ENCODE results near the gene ABCB1.

- TF ChIP-seq POLR2A (IDR thresholded peaks at IDR 0.05), result no peak
- TF ChIP-seq CTCF (IDR thresholded peaks at IDR 0.05), result no peak
Measured at GRCh38 chr7:87575521-87575920, 25.2 kb downstream of the ABCB1 start.
